Loucy (cell line): ENCODE data around the gene FBXW12.
A peak's percentile ranks its signal among the peaks of the same experiment; 100 is the strongest.

ENCODE experiments used
- H2AFZ ChIP-seq: fragments of 200-600 bp; sonication (generic); 2 replicates; pipeline ENCODE4 v1.6.0; 2016; ENCODE audit warnings: antibody characterized with exemption, mild to moderate bottlenecking, low read length, moderate library complexity
- H3F3A ChIP-seq: fragments of 200-600 bp; 2 replicates; pipeline ENCODE4 v1.6.0; 2016; ENCODE audit warnings: antibody characterized with exemption, low read depth, mild to moderate bottlenecking
- H3K27me3 ChIP-seq: fragments of 200-600 bp; sonication (generic); 2 replicates; pipeline ENCODE4 v1.6.1; 2014; ENCODE audit warnings: low read length, mild to moderate bottlenecking; ENCODE audit not compliant: insufficient read depth, poor library complexity, severe bottlenecking
- H3K36me3 ChIP-seq: fragments of 200-600 bp; sonication (generic); 2 replicates; pipeline ENCODE4 v1.6.1; 2016; ENCODE audit warnings: low read length; ENCODE audit not compliant: insufficient read depth
- H3K4me1 ChIP-seq: fragments of 200-600 bp; sonication (generic); 2 replicates; pipeline ENCODE4 v1.5.1; 2014; ENCODE audit warnings: low read length, mild to moderate bottlenecking; ENCODE audit not compliant: insufficient read depth, poor library complexity, severe bottlenecking
- H3K4me2 ChIP-seq: fragments of 200-600 bp; sonication (generic); 2 replicates; pipeline ENCODE4 v1.6.0; 2014; ENCODE audit warnings: antibody characterized with exemption, low read length, low read depth, mild to moderate bottlenecking; ENCODE audit not compliant: poor library complexity, severe bottlenecking
- H3K4me3 ChIP-seq: fragments of 200-600 bp; sonication (generic); 2 replicates; pipeline ENCODE4 v1.5.1; 2014; ENCODE audit warnings: low read length, mild to moderate bottlenecking, mixed read lengths; ENCODE audit not compliant: poor library complexity, severe bottlenecking
- H3K79me2 ChIP-seq: fragments of 200-600 bp; sonication (generic); 2 replicates; pipeline ENCODE4 v1.6.1; 2014; ENCODE audit warnings: low read length; ENCODE audit not compliant: insufficient read depth
- H3K9ac ChIP-seq: fragments of 200-600 bp; sonication (generic); 2 replicates; pipeline ENCODE4 v1.6.0; 2014; ENCODE audit warnings: mild to moderate bottlenecking, low read depth, low read length, moderate library complexity; ENCODE audit not compliant: poor library complexity, severe bottlenecking
- H3K9me2 ChIP-seq: fragments of 200-600 bp; sonication (generic); replicated peaks from 2 replicates; pipeline ENCODE4 v1.6.1; 2016; ENCODE audit warnings: low read depth, low read length, mixed read lengths
- H3K9me3 ChIP-seq: fragments of 200-600 bp; sonication (generic); 2 replicates; pipeline ENCODE4 v1.6.1; 2014; ENCODE audit warnings: mild to moderate bottlenecking, antibody characterized with exemption, low read length, low read depth; ENCODE audit not compliant: insufficient read depth
- H4K20me1 ChIP-seq: fragments of 200-600 bp; sonication (generic); 2 replicates; pipeline ENCODE4 v1.6.0; 2014; ENCODE audit warnings: antibody characterized with exemption, low read length, mild to moderate bottlenecking; ENCODE audit not compliant: insufficient read depth, poor library complexity, severe bottlenecking
- EZH2phosphoT487 ChIP-seq: fragments of 200-600 bp; IDR thresholded peaks from 2 replicates; pipeline ENCODE4 v1.6.1; 2018; ENCODE audit warnings: antibody characterized with exemption, mild to moderate bottlenecking, moderate library complexity, borderline replicate concordance
- TF ChIP-seq, protein P1 (sequence below): fragments of 200-600 bp; sonication (generic); conservative IDR thresholded peaks from 2 replicates; pipeline ENCODE4 v1.5.1; 2014; ENCODE audit warnings: mild to moderate bottlenecking, antibody characterized with exemption, low read length

FBXW12 gene

GRCh38 chr3:48435774-48436476, 63.9 kb downstream of the FBXW12 start:
- Histone ChIP-seq H3K4me3 (peak overlapping the region; percentile 2), H3K4me1 (peaks cover 11% of the 10 kb centered on the region), H3K27me3 (no peaks in the 10 kb centered on the region), H3K4me2 (peak overlapping the region; percentile 32), H3K9me3 (no peaks in the 10 kb centered on the region), H2AFZ (no peak overlapping the region), H3F3A (no peaks in the 10 kb centered on the region), H3K9me2 (no peaks in the 10 kb centered on the region), H4K20me1 (peaks cover 7% of the 10 kb centered on the region), H3K9ac (peak overlapping the region; percentile 0), H3K79me2 (peaks cover 28% of the 10 kb centered on the region), H3K36me3 (no peaks in the 10 kb centered on the region)
- TF ChIP-seq, protein P1, sequence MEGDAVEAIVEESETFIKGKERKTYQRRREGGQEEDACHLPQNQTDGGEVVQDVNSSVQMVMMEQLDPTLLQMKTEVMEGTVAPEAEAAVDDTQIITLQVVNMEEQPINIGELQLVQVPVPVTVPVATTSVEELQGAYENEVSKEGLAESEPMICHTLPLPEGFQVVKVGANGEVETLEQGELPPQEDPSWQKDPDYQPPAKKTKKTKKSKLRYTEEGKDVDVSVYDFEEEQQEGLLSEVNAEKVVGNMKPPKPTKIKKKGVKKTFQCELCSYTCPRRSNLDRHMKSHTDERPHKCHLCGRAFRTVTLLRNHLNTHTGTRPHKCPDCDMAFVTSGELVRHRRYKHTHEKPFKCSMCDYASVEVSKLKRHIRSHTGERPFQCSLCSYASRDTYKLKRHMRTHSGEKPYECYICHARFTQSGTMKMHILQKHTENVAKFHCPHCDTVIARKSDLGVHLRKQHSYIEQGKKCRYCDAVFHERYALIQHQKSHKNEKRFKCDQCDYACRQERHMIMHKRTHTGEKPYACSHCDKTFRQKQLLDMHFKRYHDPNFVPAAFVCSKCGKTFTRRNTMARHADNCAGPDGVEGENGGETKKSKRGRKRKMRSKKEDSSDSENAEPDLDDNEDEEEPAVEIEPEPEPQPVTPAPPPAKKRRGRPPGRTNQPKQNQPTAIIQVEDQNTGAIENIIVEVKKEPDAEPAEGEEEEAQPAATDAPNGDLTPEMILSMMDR, result peak; percentile 100
- no peak for TF ChIP-seq EZH2phosphoT487

DNA sequence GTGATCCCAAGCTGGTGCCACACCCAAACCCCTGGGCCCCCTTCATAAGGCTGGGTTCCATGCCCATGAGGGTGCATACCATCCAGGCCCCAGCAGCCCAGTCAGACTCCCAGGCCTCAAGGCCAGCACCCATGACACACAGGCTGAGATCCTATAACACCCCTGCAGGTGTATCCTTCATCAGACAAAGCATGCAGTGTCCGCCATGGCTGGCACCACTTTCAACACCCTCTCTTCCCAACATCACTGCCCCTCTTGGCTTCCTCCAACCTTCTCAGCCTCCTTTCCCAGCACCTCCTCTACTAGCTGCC, 64.4 kb downstream of the FBXW12 start:
- H3K4me1 ChIP-seq, result peaks cover 15% of the 10 kb centered on the region
- H3K79me2 ChIP-seq, result peaks cover 33% of the 10 kb centered on the region
- peak overlapping the region; percentile 2 for H3K4me3 ChIP-seq
- H3K27me3 ChIP-seq, result no peaks in the 10 kb centered on the region
- no peaks in the 10 kb centered on the region for H3K9me2 ChIP-seq
- H3F3A ChIP-seq, result no peaks in the 10 kb centered on the region
- TF ChIP-seq EZH2phosphoT487, result no peak
- TF ChIP-seq, protein P1, result no peak
- peaks cover 10% of the 10 kb centered on the region for H4K20me1 ChIP-seq
- peak overlapping the region; percentile 0 for H3K9ac ChIP-seq
- H2AFZ ChIP-seq, result no peak overlapping the region
- peak overlapping the region; percentile 32 for H3K4me2 ChIP-seq
- no peaks in the 10 kb centered on the region for H3K9me3 ChIP-seq
- no peaks in the 10 kb centered on the region for H3K36me3 ChIP-seq

GRCh38 chr3:48436855-48437254, 64.8 kb downstream of the FBXW12 start:
- Histone ChIP-seq H3K9me3 (no peaks in the 10 kb centered on the region), H3K79me2 (peaks cover 38% of the 10 kb centered on the region), H3F3A (no peaks in the 10 kb centered on the region), H3K4me2 (peak overlapping the region; percentile 32), H3K9ac (peak overlapping the region; percentile 0), H2AFZ (no peak overlapping the region), H3K9me2 (no peaks in the 10 kb centered on the region), H3K4me1 (peaks cover 19% of the 10 kb centered on the region), H3K27me3 (no peaks in the 10 kb centered on the region), H4K20me1 (peaks cover 14% of the 10 kb centered on the region), H3K36me3 (no peaks in the 10 kb centered on the region), H3K4me3 (no peak overlapping the region)
- no peak for TF ChIP-seq EZH2phosphoT487
- TF ChIP-seq, protein P1, result no peak
